Liver (tissue), 9 donors: ENCODE data around the gene TSPAN15. TPM values are rescaled to one million over a fixed set of nuclear protein-coding genes. Genes with fewer than 3 reads are reported as not detected.

Experiments
- DNase-seq: peaks from one replicate; pipeline ENCODE4 v3.0.0-alpha.2; 2017; ENCODE audit warnings: low spot score
- H3K27ac ChIP-seq, 2 donors: one replicate each; pipeline ENCODE4 v1.7.0; 2013; ENCODE audit warnings: inconsistent platforms in 2 of 2, low read length in 2 of 2, control low read depth in 1 of 2, low read depth in 1 of 2, mild to moderate bottlenecking in 1 of 2
- H3K27me3 ChIP-seq, 4 donors: one replicate each; pipeline versions ENCODE4 v1.6.1 to v1.7.0; 2013; ENCODE audit warnings: low read length in 3 of 4, inconsistent platforms in 1 of 4, mild to moderate bottlenecking in 1 of 4, moderate library complexity in 1 of 4; ENCODE audit not compliant: control insufficient read depth in 4 of 4, insufficient read depth in 4 of 4
- H3K36me3 ChIP-seq, 4 donors: one replicate each; pipeline versions ENCODE4 v1.6.1 to v1.7.0; 2013; ENCODE audit warnings: low read length in 3 of 4, mild to moderate bottlenecking in 3 of 4, low read depth in 1 of 4, moderate library complexity in 1 of 4; ENCODE audit not compliant: control insufficient read depth in 4 of 4, insufficient read depth in 3 of 4
- H3K4me1 ChIP-seq, 4 donors: one replicate each; pipeline versions ENCODE4 v1.6.1 to v1.7.0; 2013; ENCODE audit warnings: low read length in 3 of 4, mild to moderate bottlenecking in 3 of 4, moderate library complexity in 1 of 4; ENCODE audit not compliant: control insufficient read depth in 4 of 4, insufficient read depth in 4 of 4
- H3K4me3 ChIP-seq, 3 donors: one replicate each; pipeline versions ENCODE4 v1.6.1 to v1.7.0; 2013; ENCODE audit warnings: low read length in 3 of 3, control low read depth in 1 of 3, low read depth in 1 of 3, mild to moderate bottlenecking in 1 of 3
- H3K9ac ChIP-seq, 2 donors: one replicate each; pipeline ENCODE4 v1.7.0; 2013; ENCODE audit warnings: low read length in 2 of 2, mild to moderate bottlenecking in 2 of 2, moderate library complexity in 2 of 2, control low read depth in 1 of 2, low read depth in 1 of 2
- H3K9me3 ChIP-seq, 4 donors: one replicate each; pipeline versions ENCODE4 v1.6.1 to v1.7.0; 2013; ENCODE audit warnings: low read length in 3 of 4; ENCODE audit not compliant: control insufficient read depth in 4 of 4
- EGR1 ChIP-seq, 2 donors: IDR thresholded peaks; 2 replicates each; pipeline ENCODE4 v1.6.1; 2016 to 2018; ENCODE audit warnings: antibody characterized with exemption in 2 of 2, low read depth in 2 of 2
- FOXA1 ChIP-seq: IDR thresholded peaks from 2 replicates; pipeline ENCODE4 v1.6.1; 2016; ENCODE audit warnings: antibody characterized with exemption
- FOXA2 ChIP-seq: IDR thresholded peaks from 2 replicates; pipeline ENCODE4 v1.6.1; 2016; ENCODE audit warnings: antibody characterized with exemption
- HNF4A ChIP-seq, 2 donors: conservative IDR thresholded peaks; 2 replicates each; pipeline ENCODE4 v1.6.1; 2016; ENCODE audit warnings: antibody characterized with exemption in 2 of 2, mild to moderate bottlenecking in 2 of 2
- HNF4G ChIP-seq: IDR thresholded peaks from 2 replicates; pipeline ENCODE4 v1.6.1; 2016; ENCODE audit warnings: antibody characterized with exemption
- JUND ChIP-seq, 2 donors: IDR thresholded peaks; 2 replicates each; pipeline ENCODE4 v1.6.1; 2016; ENCODE audit warnings: antibody characterized with exemption in 2 of 2
- NR2F2 ChIP-seq: IDR thresholded peaks from 2 replicates; pipeline ENCODE4 v1.6.1; 2016; ENCODE audit warnings: antibody characterized with exemption
- RAD21 ChIP-seq, 2 donors: IDR thresholded peaks; 2 replicates each; pipeline ENCODE4 v1.6.1; 2016; ENCODE audit warnings: antibody characterized with exemption in 2 of 2, mild to moderate bottlenecking in 2 of 2
- RXRA ChIP-seq, 2 donors: IDR thresholded peaks; 2 replicates each; pipeline ENCODE4 v1.6.1; 2017 to 2018; ENCODE audit warnings: antibody characterized with exemption in 2 of 2, mild to moderate bottlenecking in 1 of 2
- SP1 ChIP-seq: IDR thresholded peaks from 2 replicates; pipeline ENCODE4 v1.6.1; 2018; ENCODE audit warnings: antibody characterized with exemption, mild to moderate bottlenecking
- TAF1 ChIP-seq: conservative IDR thresholded peaks from 2 replicates; pipeline ENCODE4 v1.6.1; 2016; ENCODE audit warnings: antibody characterized with exemption, mild to moderate bottlenecking
- YY1 ChIP-seq: IDR thresholded peaks from 2 replicates; pipeline ENCODE4 v1.6.1; 2016; ENCODE audit warnings: antibody characterized with exemption, mild to moderate bottlenecking
- WGBS: extraction: QIAGEN DNeasy Blood & Tissue Kit; methylation state at CpG from one replicate; pipeline ENCODE4 v1.1.7; 2013; 5-methylcytosine and 5-hydroxymethylcytosine counted together
- polyA plus RNA-seq, 2 donors: library from polyadenylated mRNA; stranded (reverse) in 1 of 2; unstranded in 1 of 2; fragments of 200-250 nt in 1 of 2; fragments of >200 nt in 1 of 2; fragmentation: Nextera tagmentation in 1 of 2; extraction: Ambion mirVana in 1 of 2; gene quantifications; one replicate each; pipeline versions ENCODE4 v1.2.1 to v1.2.3, GENCODE V29; 2013 to 2015
- total RNA-seq, 2 donors: library from RNA; depleted of rRNA; stranded (reverse); fragments of >200 nt; gene quantifications; one replicate each; pipeline ENCODE4 v1.2.3, GENCODE V29; 2014
- TF ChIP-seq, protein P1 (sequence below): IDR thresholded peaks from 2 replicates; pipeline ENCODE4 v1.6.1; 2016; ENCODE audit warnings: antibody characterized with exemption, mild to moderate bottlenecking
- TF ChIP-seq, protein P2 (sequence below): fragments of 150-350 bp; IDR thresholded peaks from 2 replicates; pipeline ENCODE4 v1.5.1; 2017; ENCODE audit warnings: improper control_type of control experiment, low read depth, low read length; ENCODE audit not compliant: missing input control
- TF ChIP-seq, protein P3 (sequence below): IDR thresholded peaks from 2 replicates; pipeline ENCODE4 v1.6.1; 2016; ENCODE audit warnings: antibody characterized with exemption
- TF ChIP-seq, protein P4 (sequence below): IDR thresholded peaks from 2 replicates; pipeline ENCODE4 v1.6.1; 2016; ENCODE audit warnings: antibody characterized with exemption
- TF ChIP-seq, protein P5 (sequence below): IDR thresholded peaks from 2 replicates; pipeline ENCODE4 v1.6.1; 2016; ENCODE audit warnings: antibody characterized with exemption
- donor health status: healthy.
- donor health status: healthy.
- donor health status: healthy.
- donor health status: healthy.
- donor health status: healthy.

TSPAN15 gene
- total and polyA plus RNA-seq, 4 donors, result 2.0 to 4.3 (median 3.3) TPM

DNA sequence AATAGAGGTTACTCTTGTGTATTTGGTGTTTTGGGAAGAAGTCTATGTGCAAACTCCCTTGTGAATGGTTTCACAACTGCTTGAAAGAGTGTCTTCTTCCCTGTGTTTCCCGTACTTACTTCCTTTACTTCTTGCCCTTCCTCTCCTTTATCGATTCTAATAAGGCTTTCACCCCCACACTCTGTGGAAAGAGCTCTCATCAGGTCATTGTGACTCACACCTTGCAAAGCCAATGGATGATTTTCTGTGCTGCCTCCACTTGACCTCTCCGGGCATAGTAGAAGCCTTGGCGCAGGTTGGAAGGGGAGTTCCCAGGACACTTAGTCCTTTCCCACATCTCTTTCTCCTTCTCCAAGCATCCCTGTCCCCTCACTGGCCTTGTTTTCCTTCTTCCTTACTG, 6.2 kb upstream of the TSPAN15 start:
- Histone ChIP-seq H3K9me3 (no peaks in the 10 kb centered on the region), H3K9ac (no peak overlapping the region), H3K4me1 (peaks cover 0 to 2% (median 0%) of the 10 kb centered on the region in 4 donors), H3K27me3 (no peaks in the 10 kb centered on the region), H3K4me3 (no peak overlapping the region), H3K36me3 (no peaks in the 10 kb centered on the region), H3K27ac (no peak overlapping the region)
- TF ChIP-seq RXRA (IDR thresholded peaks at IDR 0.05) (no peak), FOXA2 (no peak), YY1 (no peak), JUND (IDR thresholded peaks at IDR 0.05) (no peak), NR2F2 (no peak), RAD21 (IDR thresholded peaks at IDR 0.05) (no peak), HNF4G (no peak), TAF1 (no peak), HNF4A (conservative IDR thresholded peaks at IDR 0.05) (no peak), SP1 (no peak), EGR1 (IDR thresholded peaks at IDR 0.05; ENCODE audit: low read depth in 2 of 2) (no peak)
- TF ChIP-seq, protein P1, sequence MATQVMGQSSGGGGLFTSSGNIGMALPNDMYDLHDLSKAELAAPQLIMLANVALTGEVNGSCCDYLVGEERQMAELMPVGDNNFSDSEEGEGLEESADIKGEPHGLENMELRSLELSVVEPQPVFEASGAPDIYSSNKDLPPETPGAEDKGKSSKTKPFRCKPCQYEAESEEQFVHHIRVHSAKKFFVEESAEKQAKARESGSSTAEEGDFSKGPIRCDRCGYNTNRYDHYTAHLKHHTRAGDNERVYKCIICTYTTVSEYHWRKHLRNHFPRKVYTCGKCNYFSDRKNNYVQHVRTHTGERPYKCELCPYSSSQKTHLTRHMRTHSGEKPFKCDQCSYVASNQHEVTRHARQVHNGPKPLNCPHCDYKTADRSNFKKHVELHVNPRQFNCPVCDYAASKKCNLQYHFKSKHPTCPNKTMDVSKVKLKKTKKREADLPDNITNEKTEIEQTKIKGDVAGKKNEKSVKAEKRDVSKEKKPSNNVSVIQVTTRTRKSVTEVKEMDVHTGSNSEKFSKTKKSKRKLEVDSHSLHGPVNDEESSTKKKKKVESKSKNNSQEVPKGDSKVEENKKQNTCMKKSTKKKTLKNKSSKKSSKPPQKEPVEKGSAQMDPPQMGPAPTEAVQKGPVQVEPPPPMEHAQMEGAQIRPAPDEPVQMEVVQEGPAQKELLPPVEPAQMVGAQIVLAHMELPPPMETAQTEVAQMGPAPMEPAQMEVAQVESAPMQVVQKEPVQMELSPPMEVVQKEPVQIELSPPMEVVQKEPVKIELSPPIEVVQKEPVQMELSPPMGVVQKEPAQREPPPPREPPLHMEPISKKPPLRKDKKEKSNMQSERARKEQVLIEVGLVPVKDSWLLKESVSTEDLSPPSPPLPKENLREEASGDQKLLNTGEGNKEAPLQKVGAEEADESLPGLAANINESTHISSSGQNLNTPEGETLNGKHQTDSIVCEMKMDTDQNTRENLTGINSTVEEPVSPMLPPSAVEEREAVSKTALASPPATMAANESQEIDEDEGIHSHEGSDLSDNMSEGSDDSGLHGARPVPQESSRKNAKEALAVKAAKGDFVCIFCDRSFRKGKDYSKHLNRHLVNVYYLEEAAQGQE, result no peak
- TF ChIP-seq, protein P2, sequence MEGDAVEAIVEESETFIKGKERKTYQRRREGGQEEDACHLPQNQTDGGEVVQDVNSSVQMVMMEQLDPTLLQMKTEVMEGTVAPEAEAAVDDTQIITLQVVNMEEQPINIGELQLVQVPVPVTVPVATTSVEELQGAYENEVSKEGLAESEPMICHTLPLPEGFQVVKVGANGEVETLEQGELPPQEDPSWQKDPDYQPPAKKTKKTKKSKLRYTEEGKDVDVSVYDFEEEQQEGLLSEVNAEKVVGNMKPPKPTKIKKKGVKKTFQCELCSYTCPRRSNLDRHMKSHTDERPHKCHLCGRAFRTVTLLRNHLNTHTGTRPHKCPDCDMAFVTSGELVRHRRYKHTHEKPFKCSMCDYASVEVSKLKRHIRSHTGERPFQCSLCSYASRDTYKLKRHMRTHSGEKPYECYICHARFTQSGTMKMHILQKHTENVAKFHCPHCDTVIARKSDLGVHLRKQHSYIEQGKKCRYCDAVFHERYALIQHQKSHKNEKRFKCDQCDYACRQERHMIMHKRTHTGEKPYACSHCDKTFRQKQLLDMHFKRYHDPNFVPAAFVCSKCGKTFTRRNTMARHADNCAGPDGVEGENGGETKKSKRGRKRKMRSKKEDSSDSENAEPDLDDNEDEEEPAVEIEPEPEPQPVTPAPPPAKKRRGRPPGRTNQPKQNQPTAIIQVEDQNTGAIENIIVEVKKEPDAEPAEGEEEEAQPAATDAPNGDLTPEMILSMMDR, result no peak
- TF ChIP-seq, protein P3, sequence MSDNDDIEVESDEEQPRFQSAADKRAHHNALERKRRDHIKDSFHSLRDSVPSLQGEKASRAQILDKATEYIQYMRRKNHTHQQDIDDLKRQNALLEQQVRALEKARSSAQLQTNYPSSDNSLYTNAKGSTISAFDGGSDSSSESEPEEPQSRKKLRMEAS, result no peak
- TF ChIP-seq, protein P4, sequence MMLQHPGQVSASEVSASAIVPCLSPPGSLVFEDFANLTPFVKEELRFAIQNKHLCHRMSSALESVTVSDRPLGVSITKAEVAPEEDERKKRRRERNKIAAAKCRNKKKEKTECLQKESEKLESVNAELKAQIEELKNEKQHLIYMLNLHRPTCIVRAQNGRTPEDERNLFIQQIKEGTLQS, result no peak
- DNase-seq, result no peak
- WGBS, result 87% methylated on average over 4 of the region's 4 CpGs

DNA sequence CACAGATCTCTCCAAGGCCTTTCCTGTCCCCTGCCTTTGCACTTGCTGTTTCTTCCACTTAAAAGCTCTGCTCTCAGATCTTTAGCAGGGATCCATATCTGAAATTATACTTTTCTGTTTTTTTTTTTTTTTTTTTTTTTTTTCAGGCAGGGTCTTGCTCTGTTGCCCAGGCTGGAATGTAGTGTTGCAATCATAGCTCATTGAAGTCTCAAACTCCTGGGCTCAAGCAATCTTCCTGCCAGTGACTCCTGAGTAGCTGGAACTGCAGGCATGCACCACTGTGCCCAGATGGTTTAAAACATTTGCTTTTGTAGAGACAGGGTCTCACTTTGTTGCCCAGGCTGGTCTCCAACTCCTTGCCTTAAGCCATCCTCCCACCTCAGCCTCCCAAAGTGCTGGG, 5.0 kb upstream of the TSPAN15 start:
- Histone ChIP-seq H3K36me3 (no peaks in the 10 kb centered on the region), H3K27me3 (no peaks in the 10 kb centered on the region), H3K9me3 (no peaks in the 10 kb centered on the region), H3K4me3 (no peak overlapping the region), H3K4me1 (peaks cover 0 to 5% (median 1%) of the 10 kb centered on the region in 4 donors), H3K9ac (no peak overlapping the region), H3K27ac (no peak overlapping the region)
- no peak for DNase-seq
- TF ChIP-seq HNF4A (conservative IDR thresholded peaks at IDR 0.05), result no peak
- no peak for TF ChIP-seq YY1
- TF ChIP-seq FOXA2, result no peak
- TF ChIP-seq, protein P5, sequence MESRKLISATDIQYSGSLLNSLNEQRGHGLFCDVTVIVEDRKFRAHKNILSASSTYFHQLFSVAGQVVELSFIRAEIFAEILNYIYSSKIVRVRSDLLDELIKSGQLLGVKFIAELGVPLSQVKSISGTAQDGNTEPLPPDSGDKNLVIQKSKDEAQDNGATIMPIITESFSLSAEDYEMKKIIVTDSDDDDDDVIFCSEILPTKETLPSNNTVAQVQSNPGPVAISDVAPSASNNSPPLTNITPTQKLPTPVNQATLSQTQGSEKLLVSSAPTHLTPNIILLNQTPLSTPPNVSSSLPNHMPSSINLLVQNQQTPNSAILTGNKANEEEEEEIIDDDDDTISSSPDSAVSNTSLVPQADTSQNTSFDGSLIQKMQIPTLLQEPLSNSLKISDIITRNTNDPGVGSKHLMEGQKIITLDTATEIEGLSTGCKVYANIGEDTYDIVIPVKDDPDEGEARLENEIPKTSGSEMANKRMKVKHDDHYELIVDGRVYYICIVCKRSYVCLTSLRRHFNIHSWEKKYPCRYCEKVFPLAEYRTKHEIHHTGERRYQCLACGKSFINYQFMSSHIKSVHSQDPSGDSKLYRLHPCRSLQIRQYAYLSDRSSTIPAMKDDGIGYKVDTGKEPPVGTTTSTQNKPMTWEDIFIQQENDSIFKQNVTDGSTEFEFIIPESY, result no peak
- no peak for TF ChIP-seq FOXA1
- TF ChIP-seq, protein P4, result no peak
- TF ChIP-seq JUND (IDR thresholded peaks at IDR 0.05), result no peak
- no peak for TF ChIP-seq TAF1
- TF ChIP-seq, protein P2, result no peak
